MM.1S (cell line): ENCODE data around the gene DLG5.

ENCODE experiments used
- DNase-seq: peaks from one replicate; pipeline ENCODE4 v3.0.0-alpha.2; 2015
- H2AFZ ChIP-seq: fragments of 300-600 bp; sonication (generic); 2 replicates; pipeline ENCODE4 v1.6.0; 2016; ENCODE audit warnings: antibody characterized with exemption, low read length
- H3F3A ChIP-seq: fragments of 300-600 bp; sonication (generic); 2 replicates; pipeline ENCODE4 v1.6.1; 2016; ENCODE audit warnings: mild to moderate bottlenecking, antibody characterized with exemption, low read length, moderate library complexity, mixed read lengths; ENCODE audit not compliant: insufficient read depth
- H3K27ac ChIP-seq: fragments of 300-600 bp; sonication (generic); 2 replicates; pipeline ENCODE4 v1.5.1; 2016; ENCODE audit warnings: mild to moderate bottlenecking, low read length
- H3K27me3 ChIP-seq: fragments of 300-600 bp; sonication (generic); replicated peaks from 2 replicates; pipeline ENCODE4 v1.6.0; 2016; ENCODE audit warnings: low read length; ENCODE audit not compliant: insufficient read depth
- H3K36me3 ChIP-seq: fragments of 300-600 bp; sonication (generic); replicated peaks from 2 replicates; pipeline ENCODE4 v1.6.1; 2016; ENCODE audit warnings: mild to moderate bottlenecking, low read length, mixed read lengths; ENCODE audit not compliant: insufficient read depth
- H3K4me1 ChIP-seq: fragments of 300-600 bp; sonication (generic); 2 replicates; pipeline ENCODE4 v1.6.1; 2016; ENCODE audit warnings: low read length, mixed read lengths
- H3K4me2 ChIP-seq: fragments of 300-600 bp; sonication (generic); 2 replicates; pipeline ENCODE4 v1.6.0; 2016; ENCODE audit warnings: low read depth, low read length
- H3K4me3 ChIP-seq: fragments of 300-600 bp; sonication (generic); 2 replicates; pipeline ENCODE4 v1.5.1; 2016; ENCODE audit warnings: low read length, mixed read lengths
- H3K79me2 ChIP-seq: fragments of 300-600 bp; sonication (generic); 2 replicates; pipeline ENCODE4 v1.6.1; 2016; ENCODE audit warnings: mixed run types, low read length, mixed read lengths
- H3K9ac ChIP-seq: fragments of 300-600 bp; sonication (generic); 2 replicates; pipeline ENCODE4 v1.6.1; 2016; ENCODE audit warnings: low read length, mixed read lengths
- H3K9me2 ChIP-seq: fragments of 300-600 bp; sonication (generic); replicated peaks from 2 replicates; pipeline ENCODE4 v1.6.1; 2016; ENCODE audit warnings: mild to moderate bottlenecking, low read length, mixed read lengths; ENCODE audit not compliant: insufficient read depth
- H3K9me3 ChIP-seq: fragments of 300-600 bp; sonication (generic); replicated peaks from 2 replicates; pipeline ENCODE4 v1.6.1; 2016; ENCODE audit warnings: mild to moderate bottlenecking, low read length, mixed read lengths; ENCODE audit not compliant: insufficient read depth
- H4K20me1 ChIP-seq: fragments of 300-600 bp; sonication (generic); 2 replicates; pipeline ENCODE4 v1.6.1; 2016; ENCODE audit warnings: mild to moderate bottlenecking, low read length, moderate library complexity, mixed read lengths; ENCODE audit not compliant: insufficient read depth
- CTCF ChIP-seq: fragments of 300-600 bp; sonication (generic); IDR thresholded peaks from 2 replicates; pipeline ENCODE4 v1.5.1; 2016; ENCODE audit warnings: antibody characterized with exemption, low read length, mixed read lengths
- EZH2 ChIP-seq: fragments of 300-600 bp; sonication (generic); optimal IDR thresholded peaks from 2 replicates; pipeline ENCODE3; 2017; ENCODE audit warnings: low read depth, mild to moderate bottlenecking, antibody characterized with exemption, low read length, mixed read lengths
- EZH2phosphoT487 ChIP-seq: fragments of 300-600 bp; sonication (generic); IDR thresholded peaks from 2 replicates; pipeline ENCODE4 v1.6.1; 2018; ENCODE audit warnings: antibody characterized with exemption, low read length

DLG5 gene

GRCh38 chr10:77887631-77888355, 38.8 kb downstream of the DLG5 start:
- Histone ChIP-seq H4K20me1 (0 out of 2 replicates have a peak, but pooled peaks cover 3% of the 10 kb centered on the region), H3K27me3 (no peaks in the 10 kb centered on the region), H3K4me2 (no peak overlapping the region), H3K9me2 (no peaks in the 10 kb centered on the region), H3K9me3 (no peaks in the 10 kb centered on the region), H3K4me3 (no peak overlapping the region), H2AFZ (no peak overlapping the region), H3K4me1 (no peaks in the 10 kb centered on the region), H3K79me2 (peaks cover 57% of the 10 kb centered on the region), H3F3A (no peaks in the 10 kb centered on the region), H3K9ac (no peak overlapping the region), H3K27ac (no peak overlapping the region), H3K36me3 (no peaks in the 10 kb centered on the region)
- no peak for DNase-seq
- no peak for TF ChIP-seq CTCF
- TF ChIP-seq EZH2phosphoT487 = no peak
- TF ChIP-seq EZH2 = no peak

- no peak overlapping the region for H3K4me2 ChIP-seq
- no peak for TF ChIP-seq EZH2phosphoT487
- TF ChIP-seq CTCF = no peak
- TF ChIP-seq EZH2 = no peak
- H3K9me3 ChIP-seq = no peaks in the 10 kb centered on the region
- H3F3A ChIP-seq = no peaks in the 10 kb centered on the region
- H3K79me2 ChIP-seq = peaks cover 48% of the 10 kb centered on the region
- H3K36me3 ChIP-seq = no peaks in the 10 kb centered on the region
- H3K9ac ChIP-seq = no peak overlapping the region
- 0 out of 2 replicates have a peak, but pooled peaks cover 3% of the 10 kb centered on the region for H4K20me1 ChIP-seq
- DNase-seq = no peak
- H3K27ac ChIP-seq = no peak overlapping the region
- H3K9me2 ChIP-seq = no peaks in the 10 kb centered on the region
- H3K4me3 ChIP-seq = no peak overlapping the region
- no peak overlapping the region for H2AFZ ChIP-seq
- H3K4me1 ChIP-seq = no peaks in the 10 kb centered on the region
- H3K27me3 ChIP-seq = no peaks in the 10 kb centered on the region
Measured at GRCh38 chr10:77886795-77887355, 39.7 kb downstream of the DLG5 start.

GRCh38 chr10:77884181-77884580, 42.4 kb downstream of the DLG5 start:
- no peak overlapping the region for H3K9ac ChIP-seq
- H3F3A ChIP-seq = no peaks in the 10 kb centered on the region
- H3K27ac ChIP-seq = no peak overlapping the region
- H3K36me3 ChIP-seq = no peaks in the 10 kb centered on the region
- no peak overlapping the region for H3K4me2 ChIP-seq
- no peaks in the 10 kb centered on the region for H3K9me2 ChIP-seq
- no peak for DNase-seq
- no peaks in the 10 kb centered on the region for H3K9me3 ChIP-seq
- H3K79me2 ChIP-seq = peaks cover 32% of the 10 kb centered on the region
- H3K4me3 ChIP-seq = no peak overlapping the region
- no peaks in the 10 kb centered on the region for H3K27me3 ChIP-seq
- 0 out of 2 replicates have a peak, but pooled peaks cover 3% of the 10 kb centered on the region for H4K20me1 ChIP-seq
- H3K4me1 ChIP-seq = no peaks in the 10 kb centered on the region
- TF ChIP-seq CTCF (no peak), EZH2phosphoT487 (no peak), EZH2 (no peak)
- H2AFZ ChIP-seq = no peak overlapping the region
